SK-N-MC (cell line): ENCODE results near the gene EGFL7.

ENCODE experiments used
- EZH2 ChIP-seq: fragments of 200-600 bp; sonication (generic); IDR thresholded peaks from one replicate; pipeline ENCODE4 v1.6.1; 2017; ENCODE audit warnings: antibody characterized with exemption
- POLR2AphosphoS5 ChIP-seq: IDR thresholded peaks from 2 replicates; pipeline ENCODE4 v1.6.1; 2012; ENCODE audit warnings: mild to moderate bottlenecking, low read depth, low read length, borderline replicate concordance

DNA sequence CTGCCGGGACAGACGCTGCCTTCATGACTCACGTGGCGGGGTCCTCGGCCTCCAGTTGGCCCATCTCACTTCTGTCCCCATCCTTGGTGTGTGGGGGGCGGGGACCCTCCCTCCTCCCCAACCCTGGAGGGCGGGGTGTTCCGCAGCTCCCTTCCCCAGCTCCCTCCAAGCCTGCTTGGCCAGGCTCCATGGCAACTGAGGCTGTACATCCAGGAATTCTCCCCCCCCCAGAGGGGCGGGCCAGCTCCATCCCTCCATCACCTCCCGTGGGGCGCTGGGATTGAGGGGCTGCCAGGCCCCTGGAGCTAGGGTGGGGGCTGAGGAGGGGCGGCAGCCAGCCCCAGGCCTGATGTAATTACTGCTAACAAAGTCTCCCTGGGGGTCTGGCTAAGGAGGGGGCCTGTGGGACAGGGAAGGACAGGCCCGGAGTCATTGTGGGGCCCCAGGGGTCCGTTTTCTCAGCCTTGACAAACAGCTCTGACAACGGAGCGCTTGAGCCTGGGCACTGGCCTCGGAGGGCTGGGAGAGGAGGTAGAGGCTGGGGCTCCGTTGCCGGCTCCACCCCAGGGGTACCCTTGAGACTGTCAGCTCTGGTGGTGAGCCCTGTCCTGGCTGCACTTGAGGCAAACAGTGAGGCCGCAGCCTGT, 57.7 kb downstream of the EGFL7 start:
- TF ChIP-seq EZH2 (no peak), POLR2AphosphoS5 (peak; percentile 11; the same call in 1 of the 2 replicates)
